Right lobe of liver (tissue), 6 donors: ENCODE results near the gene PCDHA1. TPM values are rescaled to one million over a fixed set of nuclear protein-coding genes. Genes with fewer than 3 reads are reported as not detected.

ENCODE experiments used
- ATAC-seq, 4 donors: fragments of 200-7000 bp; cut with Tn5 transposase; one replicate each; pipeline ENCODE4 v1.9.1; 2020; ENCODE audit warnings: mild to moderate bottlenecking in 4 of 4, moderate library complexity in 4 of 4
- DNase-seq, 3 donors: peaks; one replicate each; pipeline ENCODE4 v3.0.0-alpha.2; 2020
- H3K27ac ChIP-seq, 3 donors: fragments of 200-600 bp; one replicate each; pipeline ENCODE4 v1.8.0; 2022
- H3K27me3 ChIP-seq, 2 donors: fragments of 200-600 bp; one replicate each; pipeline ENCODE4 v1.8.0; 2022
- H3K36me3 ChIP-seq, 4 donors: fragments of 200-600 bp; sonication (generic) in 1 of 4; one replicate each; pipeline versions ENCODE4 v1.5.1 to v1.8.0; 2017 to 2022; ENCODE audit warnings: control low read depth in 1 of 4
- H3K4me1 ChIP-seq, 4 donors: fragments of 200-600 bp; sonication (generic) in 1 of 4; one replicate each; pipeline versions ENCODE4 v1.5.1 to v1.8.0; 2017 to 2022; ENCODE audit warnings: control low read depth in 1 of 4
- H3K4me3 ChIP-seq, 3 donors: fragments of 200-600 bp; one replicate each; pipeline ENCODE4 v1.8.0; 2022
- H3K9me3 ChIP-seq, 4 donors: fragments of 200-600 bp; sonication (generic) in 1 of 4; one replicate each; pipeline versions ENCODE4 v1.5.1 to v1.8.0; 2017 to 2022; ENCODE audit warnings: control low read depth in 1 of 4
- CTCF ChIP-seq, 4 donors: fragments of 200-600 bp in 3 of 4; fragments of 450-650 bp in 1 of 4; IDR thresholded peaks; one replicate each; pipeline versions ENCODE4 v1.5.1 to v1.8.0; 2016 to 2022; ENCODE audit warnings: antibody characterized with exemption in 4 of 4, mild to moderate bottlenecking in 2 of 4
- POLR2A ChIP-seq: fragments of 450-650 bp; IDR thresholded peaks from one replicate; pipeline ENCODE4 v1.6.1; 2017; ENCODE audit warnings: antibody characterized with exemption, mild to moderate bottlenecking
- WGBS: methylation state at CpG from one replicate; pipeline ENCODE4 v1.1.6; 2018; ENCODE audit warnings: low coverage, low lambda C conversion rate; ENCODE audit not compliant: insufficient coverage; ENCODE audit errors: missing lambda C conversion rate; 5-methylcytosine and 5-hydroxymethylcytosine counted together
- intact Hi-C, 2 donors: fragments of 100-400 bp; cut with DNase I; formaldehyde crosslinking; loops; one replicate each; pipeline versions ENCODE4 v1.11.2 to v1.14.1; 2022
- total RNA-seq, 6 experiments: library from RNA; depleted of rRNA in 2 of 6; stranded (reverse); fragments of >200 nt in 2 of 6; fragmentation: NEBNext Ultra II Directional in 3 of 6; extraction: Animal tissue kit (Norgen Biotek cat#: 25700) in 3 of 6; gene quantifications; one replicate each; pipeline versions ENCODE4 v1.1.0 to v1.2.4, GENCODE V29; 2016 to 2023
- donor health status: DM: no; HTN: yes; CAD: no.
- donor health status: DM: no; HTN: no; CAD: no.
- donor health status: DM: no; HTN: no; CAD: no.
- donor health status: DM: no; HTN: yes; CAD: no.
- donor health status: DM: no; HTN: yes; CAD: no.

The PCDHA1 gene
- total RNA-seq, 6 experiments from 2014 or later = not detected

DNA sequence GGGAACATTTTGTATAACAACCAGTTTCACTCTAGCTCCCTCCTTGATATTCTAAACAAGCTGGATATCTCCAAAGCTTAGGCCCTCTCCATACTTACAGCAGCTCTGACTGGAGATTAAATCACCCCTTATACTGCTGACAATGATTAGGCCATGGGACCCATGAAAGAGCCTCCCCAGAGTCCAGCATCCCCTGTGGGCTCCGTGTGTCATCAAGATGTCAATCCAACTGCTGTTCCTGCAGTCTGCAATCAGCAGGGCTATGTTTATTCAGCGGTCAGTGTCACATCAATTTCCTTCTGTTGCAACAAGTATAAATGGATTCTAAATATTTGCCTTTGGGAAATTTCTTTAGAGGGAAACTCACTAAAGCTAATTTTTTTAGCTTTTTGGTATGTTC, 206.9 kb downstream of the PCDHA1 start:
- Histone ChIP-seq H3K4me1 (no peaks in the 10 kb centered on the region), H3K36me3 (no peaks in the 10 kb centered on the region), H3K27me3 (no peaks in the 10 kb centered on the region), H3K27ac (no peak overlapping the region), H3K4me3 (no peak overlapping the region), H3K9me3 (no peaks in the 10 kb centered on the region)
- peak in 2 of 4 donors; percentile 35 to 87 for ATAC-seq
- no peak for DNase-seq
- WGBS = 29% methylated on average over 2 of the region's 2 CpGs
- TF ChIP-seq POLR2A (no peak), CTCF (IDR thresholded peaks at IDR 0.05) (no peak)
- intact Hi-C loops = no loop called here

- H3K36me3 ChIP-seq = no peaks in the 10 kb centered on the region
- no peaks in the 10 kb centered on the region for H3K9me3 ChIP-seq
- WGBS = 38% methylated on average over 1 of the region's 1 CpG
- H3K4me1 ChIP-seq = no peaks in the 10 kb centered on the region
- TF ChIP-seq CTCF (IDR thresholded peaks at IDR 0.05) (no peak), POLR2A (no peak)
- H3K27ac ChIP-seq = no peak overlapping the region
- DNase-seq (no peak), ATAC-seq (no peak)
- intact Hi-C loops = no loop called here
- H3K4me3 ChIP-seq = no peak overlapping the region
- no peaks in the 10 kb centered on the region for H3K27me3 ChIP-seq
These were observed 210.1 kb downstream of the PCDHA1 start for GRCh38 chr5:140996060-140996459.

- H3K27me3 ChIP-seq = no peaks in the 10 kb centered on the region
- 50% methylated on average over 2 of the region's 2 CpGs for WGBS
- DNase-seq (no peak), ATAC-seq (no peak)
- H3K9me3 ChIP-seq = no peaks in the 10 kb centered on the region
- H3K4me3 ChIP-seq = no peak overlapping the region
- no peak overlapping the region for H3K27ac ChIP-seq
- intact Hi-C loops = no loop called here
- TF ChIP-seq CTCF (IDR thresholded peaks at IDR 0.05) = no peak
- no peak for TF ChIP-seq POLR2A
- no peaks in the 10 kb centered on the region for H3K4me1 ChIP-seq
- no peaks in the 10 kb centered on the region for H3K36me3 ChIP-seq
These were observed 213.0 kb downstream of the PCDHA1 start for GRCh38 chr5:140998921-140999410.

DNA sequence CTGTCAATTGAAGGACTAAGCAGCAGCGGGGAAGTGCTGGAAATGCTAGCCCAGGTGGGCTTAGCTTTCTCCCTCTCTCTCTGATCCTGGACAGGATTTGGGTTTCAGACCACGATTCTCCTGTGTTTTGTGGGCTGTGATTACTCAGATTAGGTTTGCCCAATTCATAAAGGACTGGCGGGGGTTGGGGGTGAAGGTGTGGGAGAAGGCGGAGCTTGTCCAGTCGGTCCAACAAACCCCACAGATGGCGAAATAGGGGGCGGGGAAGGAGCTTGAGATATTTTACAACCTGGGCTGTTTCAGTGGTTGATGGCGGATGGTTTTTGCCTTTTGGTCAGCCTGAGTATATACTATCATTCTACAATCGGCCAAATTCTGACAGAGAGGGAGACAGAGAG, 215.5 kb downstream of the PCDHA1 start:
- Histone ChIP-seq H3K27ac (no peak overlapping the region), H3K9me3 (no peaks in the 10 kb centered on the region), H3K4me1 (no peaks in the 10 kb centered on the region), H3K27me3 (no peaks in the 10 kb centered on the region), H3K36me3 (no peaks in the 10 kb centered on the region), H3K4me3 (no peak overlapping the region)
- WGBS = 8% methylated on average over 8 of the region's 9 CpGs
- ATAC-seq (peak in 1 of 4 donors; percentile 68), DNase-seq (no peak)
- no peak for TF ChIP-seq CTCF (IDR thresholded peaks at IDR 0.05)
- TF ChIP-seq POLR2A = no peak
- intact Hi-C loops = no loop called here
